OCI-LY3 (cell line): ENCODE measurements around the gene IL23A.

ENCODE experiments used
- CTCF ChIP-seq: fragments of 200-600, 300-600 bp; sonication (generic); IDR thresholded peaks from 2 replicates; pipeline ENCODE4 v1.5.1; 2014; ENCODE audit warnings: antibody characterized with exemption, low read length, low read depth
- EZH2phosphoT487 ChIP-seq: fragments of 200-600 bp; shearing (Covaris generic); IDR thresholded peaks from 2 replicates; pipeline ENCODE4 v1.6.1; 2018; ENCODE audit warnings: antibody characterized with exemption, mixed run types, low read depth

GRCh38 chr12:56377310-56377988 lies 38.8 kb downstream of the IL23A start:
- TF ChIP-seq CTCF (no peak; the same call in 1 of the 2 replicates), EZH2phosphoT487 (no peak)
